Immature natural killer cell (primary cell): Measurements from ENCODE around the gene RASL10B. TPM values are rescaled to one million over a fixed set of nuclear protein-coding genes. Genes with fewer than 3 reads are reported as not detected.
A peak's percentile ranks its signal among the peaks of the same experiment; 100 is the strongest.
"Not testable (repeated sequence)": the region's sequence is repeated elsewhere in the genome, so short reads cannot be mapped to it uniquely, and the experiment has no call there.

ENCODE experiments used
- DNase-seq, 3 donors: peaks; one replicate each; pipeline ENCODE4 v3.0.0; 2022; ENCODE audit warnings: mixed read lengths in 1 of 3
- H3K27ac Mint-ChIP-seq, 6 donors: one replicate each; pipeline ENCODE4 v1.8.0; 2020; ENCODE audit warnings: mixed read lengths in 6 of 6, mild to moderate bottlenecking in 5 of 6, inconsistent platforms in 4 of 6, moderate library complexity in 3 of 6
- H3K27me3 Mint-ChIP-seq, 3 donors: one replicate each; pipeline ENCODE4 v1.8.0; 2020 to 2021; ENCODE audit warnings: low read depth in 3 of 3, mild to moderate bottlenecking in 3 of 3, mixed read lengths in 3 of 3, moderate library complexity in 3 of 3, inconsistent platforms in 1 of 3
- H3K36me3 Mint-ChIP-seq, 3 donors: one replicate each; pipeline ENCODE4 v1.8.0; 2020; ENCODE audit warnings: mixed read lengths in 3 of 3, inconsistent platforms in 2 of 3, mild to moderate bottlenecking in 2 of 3
- H3K4me1 Mint-ChIP-seq, 2 donors: one replicate each; pipeline ENCODE4 v1.8.0; 2020; ENCODE audit warnings: inconsistent platforms in 2 of 2, mild to moderate bottlenecking in 2 of 2, mixed read lengths in 2 of 2, moderate library complexity in 1 of 2
- H3K4me3 Mint-ChIP-seq, 5 donors: one replicate each; pipeline ENCODE4 v1.8.0; 2020; ENCODE audit warnings: mild to moderate bottlenecking in 5 of 5, mixed read lengths in 5 of 5, inconsistent platforms in 3 of 5, moderate library complexity in 3 of 5
- H3K9me3 Mint-ChIP-seq, 6 donors: one replicate each; pipeline ENCODE4 v1.8.0; 2020; ENCODE audit warnings: mild to moderate bottlenecking in 6 of 6, mixed read lengths in 6 of 6, inconsistent platforms in 4 of 6, moderate library complexity in 3 of 6
- polyA plus RNA-seq, 3 donors: library from polyadenylated mRNA; unstranded; fragments of 300-500 nt; fragmentation: Illumina TruSeq; gene quantifications; one replicate each; pipeline ENCODE4 v1.2.3, GENCODE V29; 2021

RASL10B gene
- polyA plus RNA-seq: not detected

GRCh38 chr17:35731239-35731916 lies at the start of gene RASL10B:
Gene RASL10B (plus strand): TSS chr17:35731639. CDS start chr17:35735185, 3,546 bp downstream.
- H3K4me3 Mint-ChIP-seq: peak within 1 kb of the TSS; percentile 76 to 85 (median 81)
- peaks cover 12 to 16% of the 10 kb centered on the region in 2 donors for H3K4me1 Mint-ChIP-seq
- no peaks in the 10 kb centered on the region for H3K9me3 Mint-ChIP-seq
- H3K27ac Mint-ChIP-seq: peak within 1 kb of the TSS in 4 of 6 donors; percentile 3 to 53 (median 30)
- H3K36me3 Mint-ChIP-seq: peaks cover 9 to 26% (median 20%) of the 10 kb centered on the region in 3 donors
- DNase-seq: peak; percentile 44 to 50 (median 46)
- H3K27me3 Mint-ChIP-seq: peaks cover 1 to 3% (median 2%) of the 10 kb centered on the region in 3 donors

GRCh38 chr17:35683591-35683990 lies 47.8 kb upstream of the RASL10B start:
- Mint-ChIP-seq H3K9me3 (no peaks in the 10 kb centered on the region), H3K27me3 (no peaks in the 10 kb centered on the region), H3K36me3 (peaks cover 23 to 48% (median 36%) of the 10 kb centered on the region in 3 donors), H3K4me3 (no peak overlapping the region), H3K4me1 (peaks cover 1 to 10% of the 10 kb centered on the region in 2 donors), H3K27ac (no peak overlapping the region)
- no peak for DNase-seq

DNA sequence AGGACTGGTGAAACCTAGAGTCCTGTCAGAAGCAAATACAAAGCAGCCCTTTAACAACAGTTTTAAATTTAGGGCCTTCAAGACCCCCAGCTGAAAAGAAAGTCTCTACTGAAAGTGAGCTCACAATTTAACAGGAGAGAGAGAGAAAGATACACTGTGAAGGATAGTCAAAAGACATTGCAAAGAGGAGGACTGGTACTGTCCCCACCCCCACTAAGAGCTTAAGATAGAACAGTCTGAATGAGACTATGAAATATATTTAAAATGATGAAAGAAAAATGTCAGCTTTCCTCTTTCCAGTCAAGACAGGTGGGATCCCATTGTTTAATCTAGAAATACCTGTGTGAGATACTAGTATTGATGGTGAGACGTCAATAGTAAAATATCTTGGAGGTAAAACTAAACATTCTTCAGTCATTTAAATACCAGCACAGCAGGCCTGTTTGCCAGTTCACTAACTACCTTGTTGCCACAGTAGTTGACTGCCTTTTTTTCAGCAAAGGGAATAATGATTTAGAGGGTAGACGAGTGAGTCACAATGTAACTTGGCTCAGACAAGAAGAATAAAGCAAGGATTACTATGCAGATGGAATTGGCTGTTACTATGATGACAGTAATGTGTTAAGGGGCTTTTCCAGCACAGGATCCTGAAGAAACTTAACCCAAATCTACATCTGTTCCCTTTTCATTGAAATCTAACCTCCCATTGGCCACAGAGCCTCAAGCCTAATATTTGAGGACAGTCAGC lies 47.2 kb upstream of the RASL10B start:
- Mint-ChIP-seq H3K9me3 (no peaks in the 10 kb centered on the region), H3K27me3 (no peaks in the 10 kb centered on the region), H3K4me1 (peaks cover 0 to 3% of the 10 kb centered on the region in 2 donors), H3K4me3 (no peak overlapping the region), H3K36me3 (peaks cover 28 to 49% (median 37%) of the 10 kb centered on the region in 3 donors), H3K27ac (peak overlapping the region in 1 of 6 donors; percentile 33)
- no peak for DNase-seq

GRCh38 chr17:35692512-35693210 lies 38.8 kb upstream of the RASL10B start:
- Mint-ChIP-seq H3K4me1 (no peaks in the 10 kb centered on the region), H3K4me3 (no peak overlapping the region), H3K27ac (no peak overlapping the region), H3K9me3 (no peaks in the 10 kb centered on the region), H3K36me3 (peaks cover 33 to 49% (median 41%) of the 10 kb centered on the region in 3 donors), H3K27me3 (peaks cover 0 to 2% (median 0%) of the 10 kb centered on the region in 3 donors)
- DNase-seq: no peak

DNA sequence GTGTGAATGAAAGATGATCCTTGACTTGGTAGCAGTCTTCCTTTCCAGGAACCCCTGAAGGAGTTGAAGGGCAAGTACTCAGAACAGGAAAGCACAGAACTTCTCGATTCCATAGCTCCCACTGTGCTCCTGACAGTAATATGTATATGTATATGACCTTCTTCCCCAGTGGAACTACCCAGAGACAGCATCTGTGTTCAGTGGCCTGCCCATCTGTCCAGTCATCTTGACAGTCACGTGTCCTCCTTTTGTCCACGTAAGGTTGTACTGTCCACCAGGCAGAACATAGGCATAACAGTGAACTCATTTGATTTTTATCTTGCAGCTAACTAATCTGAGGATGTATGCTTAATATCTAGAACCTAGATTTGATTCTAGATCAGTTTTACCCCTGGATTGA lies 37.8 kb upstream of the RASL10B start:
- H3K4me1 Mint-ChIP-seq: no peaks in the 10 kb centered on the region
- H3K27ac Mint-ChIP-seq: no peak overlapping the region
- DNase-seq: no peak
- H3K9me3 Mint-ChIP-seq: no peaks in the 10 kb centered on the region
- H3K27me3 Mint-ChIP-seq: peaks cover 0 to 2% (median 0%) of the 10 kb centered on the region in 3 donors
- H3K36me3 Mint-ChIP-seq: peaks cover 23 to 41% (median 31%) of the 10 kb centered on the region in 3 donors
- H3K4me3 Mint-ChIP-seq: no peak overlapping the region

- no peaks in the 10 kb centered on the region for H3K9me3 Mint-ChIP-seq
- H3K36me3 Mint-ChIP-seq: peaks cover 15 to 32% (median 23%) of the 10 kb centered on the region in 3 donors
- H3K4me3 Mint-ChIP-seq: no peak overlapping the region
- DNase-seq: no peak
- H3K27me3 Mint-ChIP-seq: no peaks in the 10 kb centered on the region
- H3K4me1 Mint-ChIP-seq: no peaks in the 10 kb centered on the region
- no peak overlapping the region for H3K27ac Mint-ChIP-seq
These were observed 36.5 kb upstream of the RASL10B start for GRCh38 chr17:35694906-35695305.

DNA sequence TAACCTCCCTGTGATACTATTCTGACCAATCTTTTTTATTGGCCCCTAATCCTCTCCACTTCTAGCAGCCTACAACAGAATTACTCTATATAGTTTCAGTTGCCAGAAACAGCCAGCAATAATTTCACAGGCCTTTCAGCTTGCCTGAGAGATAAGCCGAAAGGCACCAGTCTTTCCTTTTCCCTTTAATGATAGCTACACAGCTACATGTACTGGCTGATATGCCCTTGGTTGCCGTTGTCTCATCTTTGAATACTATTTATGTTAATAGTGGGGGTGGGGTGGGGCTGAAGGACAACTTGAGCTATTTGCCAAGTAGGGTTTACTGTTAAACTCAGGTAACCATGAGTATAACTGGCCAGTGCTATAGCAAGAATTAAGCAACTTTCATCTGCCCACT lies 35.8 kb upstream of the RASL10B start:
- H3K36me3 Mint-ChIP-seq: peaks cover 8 to 25% (median 16%) of the 10 kb centered on the region in 3 donors
- no peaks in the 10 kb centered on the region for H3K27me3 Mint-ChIP-seq
- no peak overlapping the region for H3K4me3 Mint-ChIP-seq
- H3K9me3 Mint-ChIP-seq: no peaks in the 10 kb centered on the region
- DNase-seq: no peak
- no peak overlapping the region for H3K27ac Mint-ChIP-seq
- no peaks in the 10 kb centered on the region for H3K4me1 Mint-ChIP-seq

GRCh38 chr17:35698800-35699199 lies 32.6 kb upstream of the RASL10B start:
- Mint-ChIP-seq H3K27ac (no peak overlapping the region), H3K27me3 (no peaks in the 10 kb centered on the region), H3K4me3 (no peak overlapping the region), H3K36me3 (peaks cover 14 to 28% (median 19%) of the 10 kb centered on the region in 3 donors), H3K4me1 (no peaks in the 10 kb centered on the region), H3K9me3 (peaks cover 0 to 5% (median 0%) of the 10 kb centered on the region in 6 donors)
- DNase-seq: no peak

DNA sequence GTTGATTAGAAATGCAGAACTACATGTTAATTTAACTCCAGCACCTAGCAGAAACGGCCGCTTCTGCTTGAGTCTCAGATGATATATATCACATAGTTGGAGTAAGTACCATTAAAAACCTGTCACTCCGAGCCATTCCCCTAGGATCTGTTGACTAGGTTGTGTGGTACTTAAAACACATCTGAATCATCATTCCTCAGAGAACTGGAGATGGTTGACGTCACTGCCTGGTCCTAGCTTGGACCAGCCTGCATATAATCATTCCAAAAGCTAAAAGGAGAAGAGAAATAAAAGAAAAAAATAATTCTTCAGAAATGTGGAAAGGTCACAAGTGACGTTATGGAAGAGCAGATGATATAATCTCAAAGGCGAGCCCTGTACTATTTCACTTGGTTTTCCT lies 31.3 kb upstream of the RASL10B start:
- Mint-ChIP-seq H3K27me3 (no peaks in the 10 kb centered on the region), H3K36me3 (peaks cover 14 to 19% (median 19%) of the 10 kb centered on the region in 3 donors), H3K27ac (peak overlapping the region in 1 of 6 donors; percentile 46), H3K4me3 (no peak overlapping the region), H3K9me3 (peaks cover 0 to 5% (median 0%) of the 10 kb centered on the region in 6 donors), H3K4me1 (no peaks in the 10 kb centered on the region)
- DNase-seq: no peak

DNA sequence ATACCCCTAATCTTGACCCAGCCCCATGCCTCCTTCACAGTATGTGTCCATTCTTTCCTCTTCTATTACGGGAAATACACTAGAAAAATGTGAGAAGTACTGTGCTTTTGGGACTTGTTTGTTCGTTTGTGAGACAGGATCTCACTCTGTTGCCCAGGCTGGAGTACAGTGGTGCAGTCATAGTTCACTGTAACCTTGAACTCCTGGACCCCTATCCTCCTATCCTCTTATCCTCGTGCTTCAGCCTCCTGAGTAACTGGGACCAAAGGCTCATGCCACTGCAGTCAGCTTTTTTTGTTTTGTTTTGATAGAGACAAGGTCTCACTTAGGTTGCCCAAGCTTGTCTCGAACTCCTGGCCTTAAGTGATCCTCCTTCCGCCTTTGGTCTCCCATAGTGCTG lies 29.9 kb upstream of the RASL10B start:
- Mint-ChIP-seq H3K36me3 (peaks cover 9 to 12% (median 9%) of the 10 kb centered on the region in 3 donors), H3K9me3 (peaks cover 0 to 5% (median 0%) of the 10 kb centered on the region in 6 donors), H3K4me3 (no peak overlapping the region), H3K27me3 (no peaks in the 10 kb centered on the region), H3K27ac (peak overlapping the region in 1 of 6 donors; percentile 7), H3K4me1 (peaks cover 0 to 5% of the 10 kb centered on the region in 2 donors)
- no peak for DNase-seq

DNA sequence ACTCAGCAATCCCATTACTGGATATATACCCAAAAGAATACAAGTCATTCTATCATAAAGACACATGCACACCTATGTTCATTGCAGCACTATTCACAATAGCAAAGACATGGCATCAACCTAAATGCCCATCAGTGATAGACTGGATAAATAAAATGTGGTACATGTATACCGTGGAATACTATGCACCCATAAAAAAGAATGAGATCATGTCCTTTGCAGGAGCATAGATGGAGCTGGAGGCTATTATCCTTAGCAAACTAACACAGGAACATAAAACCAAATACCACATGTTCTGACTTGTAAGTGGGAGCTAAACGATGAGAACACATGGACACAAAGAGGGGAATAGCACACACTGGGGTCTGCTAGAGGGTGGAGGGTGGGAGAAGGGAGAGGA lies 28.1 kb upstream of the RASL10B start:
- H3K27ac Mint-ChIP-seq, DNase-seq, H3K4me1 Mint-ChIP-seq, H3K27me3 Mint-ChIP-seq, H3K9me3 Mint-ChIP-seq, H3K4me3 Mint-ChIP-seq: not testable (repeated sequence)
- H3K36me3 Mint-ChIP-seq: peaks cover 9 to 13% (median 9%) of the 10 kb centered on the region in 3 donors

DNA sequence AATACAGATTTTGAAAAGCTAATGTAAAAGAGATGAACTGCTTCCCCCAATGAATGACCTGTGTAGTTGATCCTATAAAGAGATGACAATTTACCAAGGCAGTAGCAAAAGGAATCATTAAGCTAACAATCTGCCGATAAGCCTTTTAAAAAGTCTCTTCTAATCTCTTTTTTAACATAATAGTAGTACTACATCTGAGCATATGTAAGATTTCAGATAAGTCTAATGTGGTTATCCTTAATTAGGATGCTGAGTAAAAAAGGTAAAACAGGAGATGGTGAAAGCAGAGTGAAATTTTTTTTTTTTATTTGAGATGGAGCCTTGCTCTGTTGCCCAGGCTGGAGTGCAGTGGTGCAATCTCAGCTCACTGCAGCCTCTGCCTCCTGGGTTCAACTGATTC lies 26.2 kb upstream of the RASL10B start:
- Mint-ChIP-seq H3K4me1 (peaks cover 2 to 5% of the 10 kb centered on the region in 2 donors), H3K36me3 (peaks cover 10 to 22% (median 12%) of the 10 kb centered on the region in 3 donors), H3K9me3 (peaks cover 0 to 5% (median 0%) of the 10 kb centered on the region in 6 donors), H3K4me3 (no peak overlapping the region), H3K27ac (no peak overlapping the region), H3K27me3 (no peaks in the 10 kb centered on the region)
- no peak for DNase-seq

DNA sequence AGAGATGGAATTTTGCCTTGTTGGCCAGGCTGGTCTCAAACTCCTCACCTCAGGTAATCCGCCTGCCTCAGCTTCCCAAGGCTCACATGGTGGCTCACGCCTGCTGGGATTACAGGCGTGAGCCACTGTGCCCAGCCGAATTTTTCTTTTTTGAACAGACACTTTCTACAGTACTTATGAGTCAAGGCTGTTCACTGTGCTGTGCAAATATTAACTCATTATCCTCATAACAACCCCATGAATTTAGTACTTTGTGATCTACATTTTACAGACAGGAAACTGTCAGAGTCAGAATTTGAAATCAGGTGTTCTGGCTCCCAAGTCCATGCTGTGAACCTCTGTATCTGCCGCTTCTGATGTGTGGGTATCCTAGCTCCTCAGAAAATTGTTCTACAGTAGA lies 25.7 kb upstream of the RASL10B start:
- DNase-seq: no peak
- H3K27me3 Mint-ChIP-seq: no peaks in the 10 kb centered on the region
- peaks cover 12 to 26% (median 14%) of the 10 kb centered on the region in 3 donors for H3K36me3 Mint-ChIP-seq
- H3K4me1 Mint-ChIP-seq: peaks cover 2 to 5% of the 10 kb centered on the region in 2 donors
- H3K4me3 Mint-ChIP-seq: no peak overlapping the region
- H3K27ac Mint-ChIP-seq: peak overlapping the region in 1 of 6 donors; percentile 28
- peaks cover 0 to 5% (median 0%) of the 10 kb centered on the region in 6 donors for H3K9me3 Mint-ChIP-seq
